Bronchial epithelial cell (primary cell): ENCODE results near the gene DPEP2NB. TPM values are rescaled to one million over a fixed set of nuclear protein-coding genes. Genes with fewer than 3 reads are reported as not detected.
A peak's percentile ranks its signal among the peaks of the same experiment; 100 is the strongest.
"Not testable (repeated sequence)": the region's sequence is repeated elsewhere in the genome, so short reads cannot be mapped to it uniquely, and the experiment has no call there.

ENCODE experiments used
- DNase-seq: peaks from one replicate; pipeline ENCODE4 v3.0.0-alpha.2; 2010; ENCODE audit warnings: low read depth
- FAIRE-seq: peaks from 2 replicates; lab custom pipeline; 2011; peaks lifted over from hg19 to GRCh38; lab: Jason Lieb, UNC
- H3K27me3 ChIP-seq: 2 replicates; pipeline ENCODE4 v1.5.1; 2011; ENCODE audit warnings: low read length; ENCODE audit not compliant: control insufficient read depth, insufficient read depth
- H3K36me3 ChIP-seq: 2 replicates; pipeline ENCODE4 v1.5.1; 2011; ENCODE audit warnings: low read length; ENCODE audit not compliant: control insufficient read depth, insufficient read depth
- H3K4me3 ChIP-seq: 2 replicates; pipeline ENCODE4 v1.5.1; 2011; ENCODE audit warnings: mild to moderate bottlenecking, low read depth, low read length, control low read depth
- total RNA-seq: library from RNA; depleted of rRNA; stranded (reverse); fragments of >200 nt; gene quantifications from 2 replicates; pipeline ENCODE4 v1.2.1, GENCODE V29; 2014
- TF ChIP-seq, protein P1 (sequence below): IDR thresholded peaks from 2 replicates; pipeline ENCODE4 v1.5.1; 2011; ENCODE audit warnings: mild to moderate bottlenecking, moderate library complexity, low read length, control low read depth, inconsistent platforms; ENCODE audit not compliant: insufficient read depth, severe bottlenecking

DPEP2NB gene
- total RNA-seq, 1 donor from 2014 or later = not detected

DNA sequence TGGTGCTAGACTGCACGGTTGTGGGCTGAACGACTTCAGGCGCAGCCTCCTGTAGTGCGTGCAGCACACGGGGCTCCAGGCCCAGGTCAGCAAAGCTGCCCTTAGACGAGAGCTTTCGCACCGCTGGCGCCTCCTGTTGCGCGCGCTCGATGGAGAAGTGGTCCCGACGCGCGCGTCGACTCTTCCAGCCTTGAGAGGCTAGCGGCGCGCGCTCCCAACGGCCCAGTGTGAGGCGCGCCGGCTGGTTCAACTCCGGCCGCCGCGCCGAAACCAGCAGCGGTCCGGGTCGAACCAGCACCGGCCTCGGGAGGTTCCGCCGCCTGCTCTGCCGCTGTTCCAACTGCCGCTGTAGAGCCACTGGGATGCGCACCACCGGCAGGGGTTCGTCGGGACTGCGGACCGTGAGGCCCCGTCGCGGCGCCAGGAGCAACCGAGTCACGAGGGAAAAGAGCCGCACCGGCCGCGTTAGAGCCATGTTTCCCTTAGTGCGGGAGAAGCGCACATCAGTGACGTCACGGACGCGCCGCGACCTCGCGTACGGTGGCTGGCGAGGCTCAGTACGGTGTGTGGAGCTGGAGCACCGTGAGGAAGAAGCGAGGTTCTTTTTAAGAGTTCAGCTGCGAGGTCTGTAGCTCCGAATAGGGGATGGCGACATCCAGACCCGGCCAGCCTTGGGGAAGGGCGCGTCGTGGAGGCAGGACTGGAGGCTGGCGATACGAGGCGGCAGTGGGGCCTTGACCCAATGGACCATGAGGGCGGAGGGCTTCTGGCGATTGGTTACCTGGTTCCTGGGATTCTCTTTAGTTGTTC lies 7.2 kb upstream of the DPEP2NB start, which contains the start of the genes DDX28 and DUS2:
DDX28 (minus strand) TSS at position 505 of the 810 bp plus-strand sequence; CDS start at position 475, 30 bp downstream.
DUS2 (plus strand) TSS at position 557 of the 810 bp plus-strand sequence. CDS start 14,740 bp downstream, outside the sequence.
- no peak for FAIRE-seq
- no peaks in the 10 kb centered on the region for H3K27me3 ChIP-seq
- TF ChIP-seq, protein P1, sequence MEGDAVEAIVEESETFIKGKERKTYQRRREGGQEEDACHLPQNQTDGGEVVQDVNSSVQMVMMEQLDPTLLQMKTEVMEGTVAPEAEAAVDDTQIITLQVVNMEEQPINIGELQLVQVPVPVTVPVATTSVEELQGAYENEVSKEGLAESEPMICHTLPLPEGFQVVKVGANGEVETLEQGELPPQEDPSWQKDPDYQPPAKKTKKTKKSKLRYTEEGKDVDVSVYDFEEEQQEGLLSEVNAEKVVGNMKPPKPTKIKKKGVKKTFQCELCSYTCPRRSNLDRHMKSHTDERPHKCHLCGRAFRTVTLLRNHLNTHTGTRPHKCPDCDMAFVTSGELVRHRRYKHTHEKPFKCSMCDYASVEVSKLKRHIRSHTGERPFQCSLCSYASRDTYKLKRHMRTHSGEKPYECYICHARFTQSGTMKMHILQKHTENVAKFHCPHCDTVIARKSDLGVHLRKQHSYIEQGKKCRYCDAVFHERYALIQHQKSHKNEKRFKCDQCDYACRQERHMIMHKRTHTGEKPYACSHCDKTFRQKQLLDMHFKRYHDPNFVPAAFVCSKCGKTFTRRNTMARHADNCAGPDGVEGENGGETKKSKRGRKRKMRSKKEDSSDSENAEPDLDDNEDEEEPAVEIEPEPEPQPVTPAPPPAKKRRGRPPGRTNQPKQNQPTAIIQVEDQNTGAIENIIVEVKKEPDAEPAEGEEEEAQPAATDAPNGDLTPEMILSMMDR = peak; percentile 7
- peaks cover 3% of the 10 kb centered on the region for H3K36me3 ChIP-seq
- peak within 1 kb of the TSS; percentile 96 for H3K4me3 ChIP-seq
- DNase-seq = peak; percentile 83

DNA sequence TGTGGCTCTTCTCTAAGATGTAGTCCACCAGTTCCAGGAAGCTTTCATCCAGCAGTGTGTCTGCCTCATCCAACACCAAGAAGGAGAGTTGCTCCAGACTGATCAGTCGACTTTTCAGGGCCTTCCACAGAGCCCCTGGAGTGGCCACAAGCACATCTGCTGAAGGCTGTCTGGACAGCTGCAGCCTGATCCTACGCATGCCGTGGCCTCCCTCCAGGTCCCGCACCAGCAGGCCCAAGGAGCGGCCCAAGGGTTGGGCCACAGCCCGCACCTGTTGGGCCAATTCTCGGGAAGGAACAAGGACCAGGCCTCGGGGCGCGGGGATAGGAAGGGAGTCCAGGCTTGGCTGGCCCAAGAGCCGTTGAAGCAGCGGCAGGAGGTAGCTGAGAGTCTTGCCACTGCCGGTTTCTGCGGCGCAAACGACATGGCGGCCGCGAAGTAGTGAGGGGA lies 6.6 kb upstream of the DPEP2NB start:
- DNase-seq = no peak
- no peak for FAIRE-seq
- TF ChIP-seq, protein P1 = no peak
- Histone ChIP-seq H3K36me3 (peaks cover 3% of the 10 kb centered on the region), H3K4me3 (peak overlapping the region; percentile 96), H3K27me3 (no peaks in the 10 kb centered on the region)

DNA sequence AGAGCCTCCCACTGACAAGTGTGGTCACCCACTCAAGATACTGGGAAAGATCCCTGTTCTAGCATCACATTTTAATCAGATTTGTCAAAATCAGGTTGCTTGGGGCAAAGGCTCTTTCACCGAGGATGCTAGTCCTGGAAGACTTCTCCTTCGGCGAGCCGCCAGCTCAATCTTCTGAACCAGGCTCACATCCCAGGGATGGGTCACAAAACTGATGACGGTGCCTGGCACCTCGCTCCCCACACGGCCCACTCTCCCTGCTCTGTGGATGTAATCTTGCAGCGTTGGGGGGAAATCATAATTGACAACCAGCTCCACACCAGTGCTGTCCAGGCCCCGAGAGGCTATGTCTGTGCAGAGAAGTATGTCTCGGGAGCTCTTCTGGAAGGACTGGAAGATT lies 5.8 kb upstream of the DPEP2NB start:
- Histone ChIP-seq H3K36me3 (peaks cover 1% of the 10 kb centered on the region), H3K27me3 (no peaks in the 10 kb centered on the region), H3K4me3 (no peak overlapping the region)
- DNase-seq = no peak
- FAIRE-seq = no peak
- TF ChIP-seq, protein P1 = no peak

DNA sequence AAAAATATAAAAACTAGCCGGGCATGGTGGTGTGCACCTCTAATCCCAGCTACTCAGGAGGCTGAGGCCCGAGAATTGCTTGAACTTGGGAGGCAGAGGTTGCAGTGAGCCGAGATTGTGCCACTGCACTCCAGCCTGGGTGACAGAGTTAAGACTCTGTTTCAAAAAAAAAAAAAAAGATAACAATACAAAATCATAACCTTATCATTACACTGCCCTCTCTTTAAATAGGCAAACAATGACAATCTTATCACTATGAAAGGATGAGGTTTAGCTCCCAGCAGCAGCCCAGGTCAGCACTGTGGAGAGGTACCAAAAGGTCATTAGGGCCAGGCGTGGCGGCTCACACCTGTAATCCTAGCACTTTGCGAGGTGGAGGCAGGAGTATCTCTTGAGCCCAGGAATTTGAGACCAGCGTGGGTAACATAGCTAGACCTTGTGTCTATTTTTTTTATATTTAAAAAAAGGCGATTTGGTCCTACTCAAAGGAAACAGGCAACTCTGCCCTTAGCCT lies 3.5 kb upstream of the DPEP2NB start:
- no peaks in the 10 kb centered on the region for H3K27me3 ChIP-seq
- DNase-seq = no peak
- H3K36me3 ChIP-seq = no peaks in the 10 kb centered on the region
- no peak overlapping the region for H3K4me3 ChIP-seq
- TF ChIP-seq, protein P1 = no peak
- FAIRE-seq = no peak

DNA sequence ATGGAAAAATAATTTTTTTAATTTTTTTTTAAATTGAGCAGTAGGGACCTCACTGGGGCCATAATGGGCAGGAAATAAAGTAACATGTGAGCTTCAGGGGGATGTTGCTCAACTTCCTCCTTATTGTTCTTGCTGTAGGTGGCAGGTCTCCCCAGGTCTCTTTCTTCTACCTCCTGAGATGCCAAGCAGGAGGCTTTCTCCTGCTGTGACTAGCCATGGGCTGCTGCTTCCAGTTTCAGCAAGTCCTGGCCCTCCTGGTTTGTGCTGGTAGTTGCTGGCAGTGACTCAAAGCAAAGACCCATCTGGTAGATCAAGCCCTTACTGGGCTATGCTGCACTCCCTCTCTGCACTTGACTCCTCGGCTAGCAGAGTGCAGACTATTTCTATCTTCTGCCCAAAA lies 2.3 kb downstream of the DPEP2NB start:
- TF ChIP-seq, protein P1 = no peak
- H3K27me3 ChIP-seq = no peaks in the 10 kb centered on the region
- H3K4me3 ChIP-seq = no peak overlapping the region
- DNase-seq = peak; percentile 95
- no peaks in the 10 kb centered on the region for H3K36me3 ChIP-seq
- no peak for FAIRE-seq

DNA sequence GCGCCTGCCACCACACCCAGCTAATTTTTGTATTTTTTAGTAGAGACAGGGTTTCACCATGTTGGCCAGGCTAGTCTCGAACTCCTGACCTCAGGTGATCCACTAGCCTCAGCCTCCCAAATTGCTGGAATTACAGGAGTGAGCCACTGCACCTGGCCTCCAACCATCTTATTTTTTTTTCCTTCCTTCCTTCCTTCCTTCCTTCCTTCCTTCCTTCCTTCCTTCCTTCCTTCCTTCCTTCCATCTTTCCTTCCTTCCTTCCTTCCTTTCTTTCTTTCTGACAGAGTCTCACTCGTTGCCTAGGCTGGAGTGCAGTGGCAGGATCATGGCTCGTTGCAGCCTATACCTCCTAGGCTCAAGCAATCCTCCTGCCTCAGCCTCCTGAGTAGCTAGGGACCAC lies 5.8 kb downstream of the DPEP2NB start:
- DNase-seq, FAIRE-seq, H3K27me3 ChIP-seq, H3K36me3 ChIP-seq, H3K4me3 ChIP-seq: not testable (repeated sequence)
